Karpas-422 (cell line): ENCODE results near the gene NUDT8. TPM values are rescaled to one million over a fixed set of nuclear protein-coding genes. Genes with fewer than 3 reads are reported as not detected.

Experiments used
- DNase-seq: peaks from one replicate; pipeline ENCODE4 v3.0.0-alpha.2; 2015
- H2AFZ ChIP-seq: fragments of 200-600 bp; sonication (generic); 2 replicates; pipeline ENCODE4 v1.6.1; 2014; ENCODE audit warnings: antibody characterized with exemption, low read length, mixed read lengths
- H3K27ac ChIP-seq: fragments of 200-600 bp; sonication (generic); 2 replicates; pipeline ENCODE4 v1.5.1; 2014; ENCODE audit warnings: mild to moderate bottlenecking, low read length, moderate library complexity
- H3K27me3 ChIP-seq: fragments of 200-600 bp; sonication (generic); 2 replicates; pipeline ENCODE4 v1.6.1; 2014; ENCODE audit warnings: low read length, mixed read lengths
- H3K36me3 ChIP-seq: fragments of 200-600 bp; sonication (generic); 2 replicates; pipeline ENCODE4 v1.6.1; 2014; ENCODE audit warnings: low read length, mixed read lengths; ENCODE audit not compliant: insufficient read depth
- H3K4me1 ChIP-seq: fragments of 200-600 bp; sonication (generic); 2 replicates; pipeline ENCODE4 v1.6.1; 2014; ENCODE audit warnings: mild to moderate bottlenecking, low read length, mixed read lengths
- H3K4me2 ChIP-seq: fragments of 200-600 bp; sonication (generic); 2 replicates; pipeline ENCODE4 v1.6.1; 2014; ENCODE audit warnings: low read length, low read depth, mild to moderate bottlenecking; ENCODE audit not compliant: poor library complexity, severe bottlenecking
- H3K4me3 ChIP-seq: fragments of 200-600 bp; sonication (generic); 2 replicates; pipeline ENCODE4 v1.5.1; 2014; ENCODE audit warnings: mild to moderate bottlenecking, antibody characterized with exemption, low read length, mixed read lengths
- H3K79me2 ChIP-seq: fragments of 200-600 bp; sonication (generic); 2 replicates; pipeline ENCODE4 v1.6.1; 2014; ENCODE audit warnings: mild to moderate bottlenecking, low read length, mixed read lengths
- H3K9ac ChIP-seq: fragments of 200-600 bp; sonication (generic); 2 replicates; pipeline ENCODE4 v1.6.0; 2014; ENCODE audit warnings: low read length
- H3K9me2 ChIP-seq: fragments of 200-600 bp; sonication (generic), shearing (Covaris generic); replicated peaks from 2 replicates; pipeline ENCODE4 v1.6.0; 2014; ENCODE audit warnings: mild to moderate bottlenecking, low read length, moderate library complexity; ENCODE audit not compliant: insufficient read depth
- H3K9me3 ChIP-seq: fragments of 300-700, 200-600 bp; sonication (generic); 2 replicates; pipeline ENCODE4 v1.6.1; 2014; ENCODE audit warnings: low read length, mixed read lengths
- H4K20me1 ChIP-seq: fragments of 200-600 bp; sonication (generic); 2 replicates; pipeline ENCODE4 v1.6.1; 2014; ENCODE audit warnings: mild to moderate bottlenecking, antibody characterized with exemption, low read length, low read depth; ENCODE audit not compliant: insufficient read depth
- total RNA-seq: library from RNA; depleted of rRNA; stranded (reverse); fragments of >200 nt; shearing (Covaris generic); gene quantifications from 2 replicates; pipeline ENCODE4 v1.2.3, GENCODE V29; 2014; ENCODE audit warnings: low replicate concordance

Gene NUDT8
- total RNA-seq, 1 experiment from 2014 or later, result 10.4 TPM

- no peak for DNase-seq
- Histone ChIP-seq H3K27ac (peak overlapping the region; percentile 81), H3K36me3 (peaks cover 32% of the 10 kb centered on the region), H4K20me1 (peaks cover 15% of the 10 kb centered on the region), H3K79me2 (peaks cover 10% of the 10 kb centered on the region), H2AFZ (no peak overlapping the region), H3K4me1 (peaks cover 54% of the 10 kb centered on the region), H3K9me2 (no peaks in the 10 kb centered on the region), H3K27me3 (no peaks in the 10 kb centered on the region), H3K4me2 (peak overlapping the region; percentile 97), H3K9ac (peak overlapping the region; percentile 98), H3K4me3 (peak overlapping the region; percentile 94), H3K9me3 (no peaks in the 10 kb centered on the region)
Measured at GRCh38 chr11:67584881-67585873, 44.6 kb downstream of the NUDT8 start.

GRCh38 chr11:67584205-67584880 is 45.4 kb downstream of the NUDT8 start:
- Histone ChIP-seq H3K4me1 (peaks cover 59% of the 10 kb centered on the region), H3K4me2 (peak overlapping the region; percentile 97), H3K9me3 (no peaks in the 10 kb centered on the region), H3K79me2 (peaks cover 10% of the 10 kb centered on the region), H3K9ac (peak overlapping the region; percentile 98), H3K36me3 (peaks cover 31% of the 10 kb centered on the region), H3K4me3 (peak overlapping the region; percentile 94), H3K27ac (peak overlapping the region; percentile 81), H3K27me3 (no peaks in the 10 kb centered on the region), H4K20me1 (peaks cover 15% of the 10 kb centered on the region), H2AFZ (no peak overlapping the region; the same call in 1 of the 2 replicates), H3K9me2 (no peaks in the 10 kb centered on the region)
- DNase-seq, result peak; percentile 75

GRCh38 chr11:67583247-67584204 is 46.2 kb downstream of the NUDT8 start, which contains the start of gene GSTP1:
Gene GSTP1, plus strand, starts transcription at chr11:67583812. Its CDS starts 32 bp downstream, at chr11:67583844.
- Histone ChIP-seq H3K4me1 (peaks cover 63% of the 10 kb centered on the region), H4K20me1 (peaks cover 15% of the 10 kb centered on the region), H3K9ac (peak within 1 kb of the TSS; percentile 98), H3K79me2 (peaks cover 10% of the 10 kb centered on the region), H3K27ac (peak within 1 kb of the TSS; percentile 81), H3K36me3 (peaks cover 27% of the 10 kb centered on the region), H3K27me3 (no peaks in the 10 kb centered on the region), H3K4me3 (peak within 1 kb of the TSS; percentile 94), H3K9me3 (no peaks in the 10 kb centered on the region), H2AFZ (peak within 1 kb of the TSS; percentile 87; the same call in 1 of the 2 replicates), H3K9me2 (no peaks in the 10 kb centered on the region), H3K4me2 (peak within 1 kb of the TSS; percentile 97)
- peak; percentile 96 for DNase-seq

DNA sequence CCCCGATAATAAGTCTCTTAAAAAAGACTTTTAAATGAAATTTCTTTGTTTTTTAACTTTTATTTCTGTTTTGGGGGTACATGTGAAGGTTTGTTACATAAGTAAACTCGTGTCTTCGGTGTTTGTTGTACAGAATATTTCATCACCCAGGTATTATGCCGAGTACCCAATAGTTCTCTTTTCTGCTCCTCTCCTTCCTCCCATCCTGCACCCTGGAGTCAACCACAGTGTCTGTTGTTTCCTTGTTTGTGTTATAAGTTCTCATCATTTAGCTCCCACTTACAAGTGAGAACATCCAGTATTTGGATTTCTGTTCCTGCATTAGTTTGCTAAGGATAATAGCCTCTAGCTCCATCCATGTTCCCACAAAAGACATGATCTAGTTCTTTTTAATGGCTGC is 47.7 kb downstream of the NUDT8 start:
- Histone ChIP-seq H3K9me3 (no peaks in the 10 kb centered on the region), H3K4me3 (0 out of 2 replicates have a peak overlapping the region, but pooled peaks have one; percentile 60), H4K20me1 (peaks cover 15% of the 10 kb centered on the region), H3K27ac (no peak overlapping the region), H3K36me3 (peaks cover 25% of the 10 kb centered on the region), H3K9ac (0 out of 2 replicates have a peak overlapping the region, but pooled peaks have one; percentile 58), H2AFZ (no peak overlapping the region), H3K27me3 (no peaks in the 10 kb centered on the region), H3K9me2 (no peaks in the 10 kb centered on the region), H3K4me1 (peaks cover 49% of the 10 kb centered on the region), H3K4me2 (peak overlapping the region; percentile 97), H3K79me2 (peaks cover 10% of the 10 kb centered on the region)
- DNase-seq, result no peak

- no peak overlapping the region for H3K4me3 ChIP-seq
- no peak overlapping the region for H3K4me2 ChIP-seq
- H2AFZ ChIP-seq, result no peak overlapping the region
- H3K9ac ChIP-seq, result no peak overlapping the region
- no peaks in the 10 kb centered on the region for H3K9me2 ChIP-seq
- H3K27me3 ChIP-seq, result no peaks in the 10 kb centered on the region
- no peaks in the 10 kb centered on the region for H3K9me3 ChIP-seq
- H4K20me1 ChIP-seq, result peaks cover 15% of the 10 kb centered on the region
- H3K27ac ChIP-seq, result no peak overlapping the region
- H3K4me1 ChIP-seq, result peaks cover 44% of the 10 kb centered on the region
- H3K79me2 ChIP-seq, result peaks cover 10% of the 10 kb centered on the region
- DNase-seq, result peak; percentile 23
- peaks cover 20% of the 10 kb centered on the region for H3K36me3 ChIP-seq
Measured at GRCh38 chr11:67581469-67581868, 48.3 kb downstream of the NUDT8 start.

GRCh38 chr11:67577951-67578350 is 51.8 kb downstream of the NUDT8 start:
- Histone ChIP-seq H2AFZ (no peak overlapping the region), H3K27me3 (no peaks in the 10 kb centered on the region), H3K4me3 (no peak overlapping the region), H3K9me3 (no peaks in the 10 kb centered on the region), H3K27ac (no peak overlapping the region), H3K79me2 (no peaks in the 10 kb centered on the region), H3K9me2 (no peaks in the 10 kb centered on the region), H4K20me1 (no peaks in the 10 kb centered on the region), H3K9ac (no peak overlapping the region), H3K36me3 (no peaks in the 10 kb centered on the region), H3K4me2 (no peak overlapping the region), H3K4me1 (peaks cover 18% of the 10 kb centered on the region)
- DNase-seq, result no peak
